Muscle layer of colon (tissue), 2 donors: ENCODE results near the gene PSMD8.

Experiments used
- H3K27ac ChIP-seq: one replicate; pipeline ENCODE4 v1.7.0; 2013; ENCODE audit warnings: low read depth, mild to moderate bottlenecking, low read length, moderate library complexity
- H3K27me3 ChIP-seq, 2 donors: one replicate each; pipeline ENCODE4 v1.7.0; 2013; ENCODE audit warnings: low read length in 2 of 2, mild to moderate bottlenecking in 2 of 2; ENCODE audit not compliant: insufficient read depth in 2 of 2, control insufficient read depth in 1 of 2
- H3K36me3 ChIP-seq: one replicate; pipeline ENCODE4 v1.7.0; 2013; ENCODE audit warnings: mild to moderate bottlenecking, low read length; ENCODE audit not compliant: insufficient read depth
- H3K4me1 ChIP-seq: one replicate; pipeline ENCODE4 v1.7.0; 2013; ENCODE audit warnings: mild to moderate bottlenecking, low read length; ENCODE audit not compliant: insufficient read depth
- H3K4me3 ChIP-seq, 2 donors: one replicate each; pipeline ENCODE4 v1.7.0; 2013; ENCODE audit warnings: low read length in 2 of 2, low read depth in 1 of 2, mild to moderate bottlenecking in 1 of 2, moderate library complexity in 1 of 2
- H3K9ac ChIP-seq: one replicate; pipeline ENCODE4 v1.7.0; 2013; ENCODE audit warnings: low read length
- H3K9me3 ChIP-seq: one replicate; pipeline ENCODE4 v1.7.0; 2013; ENCODE audit warnings: mild to moderate bottlenecking, low read length
- donor health status: abdominal sarcoma.
- donor health status: Adenocarcinoma of cecum.

Gene PSMD8

GRCh38 chr19:38350883-38351282 is 23.5 kb upstream of the PSMD8 start:
- Histone ChIP-seq H3K36me3 (no peaks in the 10 kb centered on the region), H3K9me3 (no peaks in the 10 kb centered on the region)

GRCh38 chr19:38351865-38352395 is 22.4 kb upstream of the PSMD8 start:
- no peaks in the 10 kb centered on the region for H3K9me3 ChIP-seq
- H3K9ac ChIP-seq = no peak overlapping the region
- no peaks in the 10 kb centered on the region for H3K4me1 ChIP-seq
- no peaks in the 10 kb centered on the region for H3K36me3 ChIP-seq
- H3K27me3 ChIP-seq = peaks cover 7 to 23% of the 10 kb centered on the region in 2 donors
- no peak overlapping the region for H3K4me3 ChIP-seq
- H3K27ac ChIP-seq = no peak overlapping the region

More at GRCh38 chr19:38350883-38351282, 23.5 kb upstream of the PSMD8 start:
- no peak overlapping the region for H3K27ac ChIP-seq
- no peak overlapping the region for H3K9ac ChIP-seq
- no peaks in the 10 kb centered on the region for H3K4me1 ChIP-seq
- H3K27me3 ChIP-seq = peaks cover 7 to 14% of the 10 kb centered on the region in 2 donors
- H3K4me3 ChIP-seq = no peak overlapping the region

- no peak overlapping the region for H3K4me3 ChIP-seq
- peaks cover 7 to 25% of the 10 kb centered on the region in 2 donors for H3K27me3 ChIP-seq
- H3K9ac ChIP-seq = no peak overlapping the region
- H3K4me1 ChIP-seq = no peaks in the 10 kb centered on the region
- H3K36me3 ChIP-seq = no peaks in the 10 kb centered on the region
- no peak overlapping the region for H3K27ac ChIP-seq
- H3K9me3 ChIP-seq = no peaks in the 10 kb centered on the region
Measured at GRCh38 chr19:38352611-38353010, 21.8 kb upstream of the PSMD8 start.

GRCh38 chr19:38355728-38356725 is 18.3 kb upstream of the PSMD8 start:
- Histone ChIP-seq H3K27ac (no peak overlapping the region), H3K4me3 (no peak overlapping the region), H3K9ac (no peak overlapping the region), H3K9me3 (no peaks in the 10 kb centered on the region), H3K4me1 (peaks cover 2% of the 10 kb centered on the region), H3K27me3 (peaks cover 21 to 52% of the 10 kb centered on the region in 2 donors), H3K36me3 (no peaks in the 10 kb centered on the region)

GRCh38 chr19:38358071-38358470 is 16.3 kb upstream of the PSMD8 start:
- Histone ChIP-seq H3K27me3 (peaks cover 15 to 56% of the 10 kb centered on the region in 2 donors), H3K4me3 (no peak overlapping the region), H3K27ac (no peak overlapping the region), H3K9me3 (no peaks in the 10 kb centered on the region), H3K4me1 (peaks cover 12% of the 10 kb centered on the region), H3K36me3 (no peaks in the 10 kb centered on the region), H3K9ac (no peak overlapping the region)

GRCh38 chr19:38359242-38360021 is 14.9 kb upstream of the PSMD8 start:
- H3K27me3 ChIP-seq = peaks cover 15 to 54% of the 10 kb centered on the region in 2 donors
- no peak overlapping the region for H3K4me3 ChIP-seq
- H3K9ac ChIP-seq = no peak overlapping the region
- H3K27ac ChIP-seq = no peak overlapping the region
- no peaks in the 10 kb centered on the region for H3K9me3 ChIP-seq
- peaks cover 12% of the 10 kb centered on the region for H3K4me1 ChIP-seq
- no peaks in the 10 kb centered on the region for H3K36me3 ChIP-seq

- H3K4me3 ChIP-seq = no peak overlapping the region
- peaks cover 12% of the 10 kb centered on the region for H3K4me1 ChIP-seq
- no peak overlapping the region for H3K27ac ChIP-seq
- H3K27me3 ChIP-seq = peaks cover 15 to 56% of the 10 kb centered on the region in 2 donors
- H3K9me3 ChIP-seq = no peaks in the 10 kb centered on the region
- H3K9ac ChIP-seq = no peak overlapping the region
- H3K36me3 ChIP-seq = no peaks in the 10 kb centered on the region
Measured at GRCh38 chr19:38360351-38360750, 14.0 kb upstream of the PSMD8 start.

- Histone ChIP-seq H3K4me1 (peaks cover 12% of the 10 kb centered on the region), H3K4me3 (peak overlapping the region; percentile 41 to 42), H3K9ac (no peak overlapping the region), H3K27me3 (peaks cover 15 to 60% of the 10 kb centered on the region in 2 donors), H3K27ac (no peak overlapping the region), H3K9me3 (no peaks in the 10 kb centered on the region), H3K36me3 (no peaks in the 10 kb centered on the region)
Measured at GRCh38 chr19:38360839-38361631, 13.3 kb upstream of the PSMD8 start.

GRCh38 chr19:38361633-38362075 is 12.7 kb upstream of the PSMD8 start:
- Histone ChIP-seq H3K4me1 (peaks cover 12% of the 10 kb centered on the region), H3K9ac (no peak overlapping the region), H3K36me3 (no peaks in the 10 kb centered on the region), H3K27ac (no peak overlapping the region), H3K4me3 (peak overlapping the region; percentile 41 to 42), H3K9me3 (no peaks in the 10 kb centered on the region), H3K27me3 (peaks cover 15 to 54% of the 10 kb centered on the region in 2 donors)

- no peak overlapping the region for H3K27ac ChIP-seq
- no peaks in the 10 kb centered on the region for H3K9me3 ChIP-seq
- H3K4me1 ChIP-seq = peaks cover 12% of the 10 kb centered on the region
- H3K27me3 ChIP-seq = peaks cover 15 to 49% of the 10 kb centered on the region in 2 donors
- no peaks in the 10 kb centered on the region for H3K36me3 ChIP-seq
- H3K4me3 ChIP-seq = peak overlapping the region in 1 of 2 donors; percentile 42
- no peak overlapping the region for H3K9ac ChIP-seq
Measured at GRCh38 chr19:38362076-38362945, 12.1 kb upstream of the PSMD8 start.
